Astrocyte (in vitro differentiated cells and primary cell): Measurements from ENCODE around the gene SIRPG. TPM values are rescaled to one million over a fixed set of nuclear protein-coding genes. Genes with fewer than 3 reads are reported as not detected.

ENCODE experiments used
- DNase-seq: peaks from one replicate; pipeline ENCODE4 v3.0.0-alpha.2; 2010; ENCODE audit warnings: low read depth
- FAIRE-seq: peaks from 2 replicates; lab custom pipeline; 2011; peaks lifted over from hg19 to GRCh38; lab: Jason Lieb, UNC
- H2AFZ ChIP-seq: 2 replicates; pipeline ENCODE4 v1.6.0; 2012; ENCODE audit warnings: low read depth, low read length, inconsistent platforms
- H3K27ac ChIP-seq: 2 replicates; pipeline ENCODE4 v1.5.1; 2011; ENCODE audit warnings: low read depth, low read length, inconsistent platforms
- H3K27me3 ChIP-seq: 2 replicates; pipeline ENCODE4 v1.6.0; 2011; ENCODE audit warnings: low read length, inconsistent platforms; ENCODE audit not compliant: insufficient read depth
- H3K36me3 ChIP-seq: 2 replicates; pipeline ENCODE4 v1.5.1; 2011; ENCODE audit warnings: low read length, inconsistent platforms; ENCODE audit not compliant: insufficient read depth
- H3K4me1 ChIP-seq: 2 replicates; pipeline ENCODE4 v1.5.1; 2011; ENCODE audit warnings: low read length, inconsistent platforms; ENCODE audit not compliant: insufficient read depth
- H3K4me2 ChIP-seq: 2 replicates; pipeline ENCODE4 v1.6.0; 2012; ENCODE audit warnings: low read length, inconsistent platforms
- H3K4me3 ChIP-seq: 2 replicates; pipeline ENCODE4 v1.5.1; 2011; ENCODE audit warnings: low read depth, mild to moderate bottlenecking, low read length, inconsistent platforms; ENCODE audit not compliant: insufficient read depth
- H3K79me2 ChIP-seq: 2 replicates; pipeline ENCODE4 v1.6.0; 2012; ENCODE audit warnings: mild to moderate bottlenecking, low read length, inconsistent platforms; ENCODE audit not compliant: insufficient read depth
- H3K9ac ChIP-seq: 2 replicates; pipeline ENCODE4 v1.6.0; 2012; ENCODE audit warnings: mild to moderate bottlenecking, low read length, inconsistent platforms
- H3K9me3 ChIP-seq: 2 replicates; pipeline ENCODE4 v1.5.1; 2012; ENCODE audit warnings: low read depth, mild to moderate bottlenecking, low read length, inconsistent platforms; ENCODE audit not compliant: insufficient read depth
- H4K20me1 ChIP-seq: 2 replicates; pipeline ENCODE4 v1.6.0; 2012; ENCODE audit warnings: low read length, inconsistent platforms; ENCODE audit not compliant: insufficient read depth
- H3K27ac Mint-ChIP-seq: one replicate; pipeline ENCODE4 v1.8.0; 2021; ENCODE audit warnings: mild to moderate bottlenecking, mixed read lengths; ENCODE audit not compliant: unreplicated experiment
- H3K27me3 Mint-ChIP-seq: one replicate; pipeline ENCODE4 v1.8.0; 2021; ENCODE audit warnings: low read depth, mixed read lengths; ENCODE audit not compliant: unreplicated experiment
- H3K36me3 Mint-ChIP-seq: one replicate; pipeline ENCODE4 v1.8.0; 2021; ENCODE audit warnings: low read depth, mixed read lengths; ENCODE audit not compliant: unreplicated experiment
- H3K4me1 Mint-ChIP-seq: one replicate; pipeline ENCODE4 v1.8.0; 2021; ENCODE audit warnings: low read depth, mixed read lengths; ENCODE audit not compliant: unreplicated experiment
- H3K4me3 Mint-ChIP-seq: one replicate; pipeline ENCODE4 v1.8.0; 2021; ENCODE audit warnings: mild to moderate bottlenecking, moderate library complexity, mixed read lengths; ENCODE audit not compliant: unreplicated experiment
- H3K9me3 Mint-ChIP-seq: one replicate; pipeline ENCODE4 v1.8.0; 2021; ENCODE audit warnings: mild to moderate bottlenecking, mixed read lengths; ENCODE audit not compliant: unreplicated experiment
- CTCF ChIP-seq: IDR thresholded peaks from 2 replicates; pipeline ENCODE4 v1.5.1; 2011; ENCODE audit warnings: low read depth, mild to moderate bottlenecking, inconsistent platforms, low read length, moderate library complexity; ENCODE audit not compliant: insufficient read depth
- EZH2 ChIP-seq: IDR thresholded peaks from 2 replicates; pipeline ENCODE4 v1.6.1; 2012; ENCODE audit warnings: mild to moderate bottlenecking, low read length, inconsistent platforms; ENCODE audit not compliant: insufficient read depth
- total RNA-seq: library from RNA; stranded (reverse); gene quantifications from 2 replicates; pipeline ENCODE4 v1.2.1, GENCODE V29; 2021

SIRPG gene
- total RNA-seq, 1 donor from 2014 or later, result not detected

GRCh38 chr20:1625083-1625690 is 32.4 kb downstream of the SIRPG start:
- Histone ChIP-seq H2AFZ (no peak overlapping the region), H3K9me3 (no peaks in the 10 kb centered on the region), H3K4me2 (no peak overlapping the region), H3K36me3 (no peaks in the 10 kb centered on the region), H3K27me3 (no peaks in the 10 kb centered on the region), H3K4me3 (no peak overlapping the region), H4K20me1 (no peaks in the 10 kb centered on the region), H3K9ac (no peak overlapping the region), H3K4me1 (no peaks in the 10 kb centered on the region), H3K27ac (no peak overlapping the region), H3K79me2 (no peaks in the 10 kb centered on the region)
- no peak for DNase-seq
- no peak for FAIRE-seq
- H3K27me3 Mint-ChIP-seq, result peaks cover 22% of the 10 kb centered on the region
- no peak overlapping the region for H3K4me3 Mint-ChIP-seq
- H3K4me1 Mint-ChIP-seq, result peaks cover 4% of the 10 kb centered on the region
- no peaks in the 10 kb centered on the region for H3K9me3 Mint-ChIP-seq
- TF ChIP-seq EZH2 (no peak), CTCF (no peak)
- H3K36me3 Mint-ChIP-seq, result no peaks in the 10 kb centered on the region
- no peak overlapping the region for H3K27ac Mint-ChIP-seq

GRCh38 chr20:1623501-1624205 is 33.9 kb downstream of the SIRPG start:
- no peaks in the 10 kb centered on the region for H3K36me3 Mint-ChIP-seq
- H3K9me3 Mint-ChIP-seq, result peaks cover 5% of the 10 kb centered on the region
- H3K4me2 ChIP-seq, result no peak overlapping the region
- no peaks in the 10 kb centered on the region for H3K27me3 ChIP-seq
- no peaks in the 10 kb centered on the region for H3K36me3 ChIP-seq
- no peaks in the 10 kb centered on the region for H3K4me1 ChIP-seq
- no peaks in the 10 kb centered on the region for H4K20me1 ChIP-seq
- no peak overlapping the region for H3K9ac ChIP-seq
- no peak overlapping the region for H3K4me3 Mint-ChIP-seq
- peaks cover 16% of the 10 kb centered on the region for H3K27me3 Mint-ChIP-seq
- FAIRE-seq, result no peak
- peaks cover 4% of the 10 kb centered on the region for H3K4me1 Mint-ChIP-seq
- no peak for DNase-seq
- no peak overlapping the region for H3K4me3 ChIP-seq
- no peaks in the 10 kb centered on the region for H3K79me2 ChIP-seq
- TF ChIP-seq CTCF, result no peak
- H2AFZ ChIP-seq, result no peak overlapping the region
- H3K9me3 ChIP-seq, result no peaks in the 10 kb centered on the region
- no peak overlapping the region for H3K27ac ChIP-seq
- H3K27ac Mint-ChIP-seq, result no peak overlapping the region

- Histone ChIP-seq H3K4me1 (no peaks in the 10 kb centered on the region), H3K4me2 (no peak overlapping the region), H2AFZ (no peak overlapping the region), H4K20me1 (no peaks in the 10 kb centered on the region), H3K27ac (no peak overlapping the region), H3K4me3 (no peak overlapping the region), H3K9ac (no peak overlapping the region), H3K27me3 (no peaks in the 10 kb centered on the region), H3K9me3 (no peaks in the 10 kb centered on the region), H3K79me2 (no peaks in the 10 kb centered on the region), H3K36me3 (no peaks in the 10 kb centered on the region)
- H3K4me1 Mint-ChIP-seq, result peaks cover 4% of the 10 kb centered on the region
- no peak for DNase-seq
- H3K27ac Mint-ChIP-seq, result no peak overlapping the region
- peaks cover 10% of the 10 kb centered on the region for H3K27me3 Mint-ChIP-seq
- no peaks in the 10 kb centered on the region for H3K36me3 Mint-ChIP-seq
- no peak for TF ChIP-seq EZH2
- no peak for TF ChIP-seq CTCF
- no peak overlapping the region for H3K4me3 Mint-ChIP-seq
- peaks cover 9% of the 10 kb centered on the region for H3K9me3 Mint-ChIP-seq
- no peak for FAIRE-seq
These were observed 35.1 kb downstream of the SIRPG start for GRCh38 chr20:1622450-1622849.
